Epidermal melanocyte (primary cell): ENCODE results near the gene ENTREP3.

Experiments
- DNase-seq: peaks from one replicate; pipeline ENCODE4 v3.0.0; 2011; ENCODE audit warnings: low spot score; ENCODE audit not compliant: insufficient read length

Gene ENTREP3

GRCh38 chr1:155278689-155279160 is 23.4 kb upstream of the ENTREP3 start:
- no peak for DNase-seq

- DNase-seq = peak; percentile 42
Measured at GRCh38 chr1:155277902-155278688, 22.8 kb upstream of the ENTREP3 start.

GRCh38 chr1:155277070-155277901 is 22.0 kb upstream of the ENTREP3 start, which contains the start of gene HCN3:
Gene HCN3 (plus strand): TSS chr1:155277463. CDS start chr1:155277591, 128 bp downstream.
- DNase-seq = peak; percentile 98

- DNase-seq = peak; percentile 98
Measured at GRCh38 chr1:155273343-155274245, 18.3 kb upstream of the ENTREP3 start, which contains the start of gene CLK2. Gene CLK2 (minus strand): TSS chr1:155273504. CDS start chr1:155270977, 2,527 bp downstream.

- DNase-seq = peak; percentile 80
Measured at GRCh38 chr1:155272466-155273342, 17.4 kb upstream of the ENTREP3 start.

GRCh38 chr1:155269381-155269780 is 14.1 kb upstream of the ENTREP3 start:
- no peak for DNase-seq

- DNase-seq = no peak
Measured at GRCh38 chr1:155268630-155269029, 13.3 kb upstream of the ENTREP3 start.

- no peak for DNase-seq
Measured at GRCh38 chr1:155267373-155267772, 12.1 kb upstream of the ENTREP3 start.

- no peak for DNase-seq
Measured at GRCh38 chr1:155266553-155266952, 11.3 kb upstream of the ENTREP3 start.

- no peak for DNase-seq
Measured at GRCh38 chr1:155263067-155263466, 7.8 kb upstream of the ENTREP3 start.

GRCh38 chr1:155261852-155262673 is 6.8 kb upstream of the ENTREP3 start, which contains the start of gene SCAMP3:
Gene SCAMP3 (minus strand): TSS chr1:155262360. CDS start chr1:155262151, 209 bp downstream.
- peak; percentile 100 for DNase-seq

GRCh38 chr1:155261493-155261851 is 6.2 kb upstream of the ENTREP3 start:
- DNase-seq = no peak

GRCh38 chr1:155260276-155260675 is 5.0 kb upstream of the ENTREP3 start:
- DNase-seq = no peak

- no peak for DNase-seq
Measured at GRCh38 chr1:155256058-155256852, 972 bp upstream of the ENTREP3 start.

- no peak for DNase-seq
Measured at GRCh38 chr1:155254714-155255242, 505 bp downstream of the ENTREP3 start.

- DNase-seq = no peak
Measured at GRCh38 chr1:155254228-155254713, 1.0 kb downstream of the ENTREP3 start.

- no peak for DNase-seq
Measured at GRCh38 chr1:155253797-155254196, 1.5 kb downstream of the ENTREP3 start.

GRCh38 chr1:155253208-155253607 is 2.1 kb downstream of the ENTREP3 start:
- DNase-seq = no peak
